HEK293 (cell line): ENCODE results near the gene TCEAL4.

Experiments
- CTCF ChIA-PET: fragments of 350-600 bp; formaldehyde crosslinking; extraction: SDS; loops from one replicate; lab custom pipeline; 2021; ENCODE audit warnings: antibody characterized with exemption; lab: Yijun Ruan, JAX
- POLR2A ChIA-PET: fragments of 300-600 bp; formaldehyde crosslinking; extraction: SDS; loops from one replicate; lab custom pipeline; 2020; ENCODE audit warnings: antibody characterized with exemption, inconsistent platforms; lab: Yijun Ruan, JAX
- H3K27ac ChIP-seq: fragments of 200-500 bp; sonication (Bioruptor generic); 2 replicates; pipeline ENCODE4 v1.5.1; 2014; ENCODE audit warnings: low read depth, low read length, control low read depth, inconsistent platforms; ENCODE audit errors: extremely low read depth
- H3K36me3 ChIP-seq, 2 experiments: fragments of 200-500 bp in 1 of 2; sonication (Bioruptor generic) in 1 of 2; 1 replicate in 1 of 2; 2 replicates in 1 of 2; pipeline ENCODE4 v1.5.1; 2014 to 2017; ENCODE audit warnings: inconsistent platforms in 2 of 2, low read length in 2 of 2; ENCODE audit not compliant: control insufficient read depth in 2 of 2, insufficient read depth in 1 of 2
- H3K4me1 ChIP-seq: fragments of 200-500 bp; sonication (Bioruptor generic); 2 replicates; pipeline ENCODE4 v1.5.1; 2014; ENCODE audit warnings: mild to moderate bottlenecking, low read length, inconsistent platforms; ENCODE audit not compliant: control insufficient read depth, insufficient read depth
- H3K4me3 ChIP-seq: 2 replicates; pipeline ENCODE4 v1.5.1; 2011; ENCODE audit warnings: low read depth, mild to moderate bottlenecking, control low read depth, low read length, moderate library complexity
- H3K9me3 ChIP-seq: fragments of 200-500 bp; sonication (Bioruptor generic); 2 replicates; pipeline ENCODE4 v1.5.1; 2014; ENCODE audit warnings: low read depth, low read length, inconsistent platforms; ENCODE audit not compliant: control insufficient read depth, insufficient read depth
- EGR2 ChIP-seq: fragments of 450-650 bp; formaldehyde crosslinking; IDR thresholded peaks from 2 replicates; pipeline ENCODE4 v1.5.1; 2016; ENCODE audit warnings: low read depth, missing biosample characterization, missing genetic modification characterization
- HOXA7 ChIP-seq: sonication (generic); formaldehyde crosslinking; IDR thresholded peaks from 2 replicates; pipeline ENCODE4 v1.8.1; 2022; ENCODE audit warnings: missing genetic modification reagents, borderline replicate concordance
- KLF16 ChIP-seq: fragments of 450-650 bp; formaldehyde crosslinking; IDR thresholded peaks from 2 replicates; pipeline ENCODE4 v1.5.1; 2017; ENCODE audit warnings: missing biosample characterization, missing genetic modification characterization
- KLF17 ChIP-seq: fragments of 450-650 bp; formaldehyde crosslinking; IDR thresholded peaks from 2 replicates; pipeline ENCODE4 v1.5.1; 2016; ENCODE audit warnings: missing biosample characterization, missing genetic modification characterization
- PRDM6 ChIP-seq: fragments of 450-650 bp; formaldehyde crosslinking; IDR thresholded peaks from 2 replicates; pipeline ENCODE4 v1.5.1; 2017; ENCODE audit warnings: missing biosample characterization, missing genetic modification characterization
- SCRT1 ChIP-seq: fragments of 450-650 bp; formaldehyde crosslinking; IDR thresholded peaks from 2 replicates; pipeline ENCODE4 v1.5.1; 2016; ENCODE audit warnings: missing biosample characterization, missing genetic modification characterization, borderline replicate concordance
- YY1 ChIP-seq: fragments of 450-650 bp; formaldehyde crosslinking; IDR thresholded peaks from 2 replicates; pipeline ENCODE4 v1.5.1; 2018; ENCODE audit warnings: missing biosample characterization, missing genetic modification characterization
- ZBTB48 ChIP-seq: fragments of 450-650 bp; formaldehyde crosslinking; IDR thresholded peaks from 2 replicates; pipeline ENCODE4 v1.5.1; 2016; ENCODE audit warnings: missing biosample characterization, missing genetic modification characterization
- ZBTB49 ChIP-seq: fragments of 450-650 bp; formaldehyde crosslinking; IDR thresholded peaks from 2 replicates; pipeline ENCODE4 v1.5.1; 2016; ENCODE audit warnings: missing biosample characterization, missing genetic modification characterization, low read depth
- ZNF16 ChIP-seq: fragments of 450-650 bp; formaldehyde crosslinking; IDR thresholded peaks from 2 replicates; pipeline ENCODE4 v1.5.1; 2016; ENCODE audit warnings: low read depth, missing biosample characterization, missing genetic modification characterization
- ZNF184 ChIP-seq: fragments of 450-650 bp; IDR thresholded peaks from 2 replicates; pipeline ENCODE4 v1.5.1; 2018; ENCODE audit warnings: missing biosample characterization, mild to moderate bottlenecking, missing genetic modification characterization
- ZNF24 ChIP-seq: fragments of 450-650 bp; formaldehyde crosslinking; IDR thresholded peaks from 2 replicates; pipeline ENCODE4 v1.5.1; 2016; ENCODE audit warnings: missing biosample characterization, missing genetic modification characterization
- ZNF26 ChIP-seq: fragments of 450-650 bp; formaldehyde crosslinking; IDR thresholded peaks from 2 replicates; pipeline ENCODE4 v1.5.1; 2016; ENCODE audit warnings: missing biosample characterization, missing genetic modification characterization
- ZNF335 ChIP-seq: fragments of 450-650 bp; formaldehyde crosslinking; conservative IDR thresholded peaks from 2 replicates; pipeline ENCODE4 v1.5.1; 2016; ENCODE audit warnings: missing biosample characterization, missing genetic modification characterization
- ZNF354C ChIP-seq: fragments of 450-650 bp; formaldehyde crosslinking; IDR thresholded peaks from 2 replicates; pipeline ENCODE4 v1.5.1; 2016; ENCODE audit warnings: missing biosample characterization, missing genetic modification characterization, low read depth, borderline replicate concordance
- ZNF707 ChIP-seq: fragments of 450-650 bp; formaldehyde crosslinking; IDR thresholded peaks from 2 replicates; pipeline ENCODE4 v1.5.1; 2016; ENCODE audit warnings: missing biosample characterization, missing genetic modification characterization
- ZNF76 ChIP-seq: fragments of 450-650 bp; formaldehyde crosslinking; IDR thresholded peaks from 2 replicates; pipeline ENCODE4; 2016; ENCODE audit warnings: low read depth, missing biosample characterization, missing genetic modification characterization, borderline replicate concordance
- ZSCAN30 ChIP-seq: fragments of 450-650 bp; IDR thresholded peaks from 2 replicates; pipeline ENCODE4 v1.5.1; 2018; ENCODE audit warnings: missing biosample characterization, mild to moderate bottlenecking, missing genetic modification characterization, moderate library complexity

The TCEAL4 gene

GRCh38 chrX:103608306-103608963 is 23.1 kb downstream of the TCEAL4 start:
- TF ChIP-seq YY1 (tag by site-specific recombination) (0 out of 2 replicates have a peak, but pooled peaks have one; percentile 28), SCRT1 (tag by site-specific recombination) (no peak), ZBTB48 (tag by site-specific recombination) (no peak)
- H3K27ac ChIP-seq = no peak overlapping the region; the same call in 1 of the 2 replicates
- no peaks in the 10 kb centered on the region for H3K4me1 ChIP-seq
- no peaks in the 10 kb centered on the region for H3K9me3 ChIP-seq
- peak overlapping the region; percentile 62 for H3K4me3 ChIP-seq
- peaks cover 0 to 16% of the 10 kb centered on the region in 2 experiments; a peak in 1 of 3 replicates for H3K36me3 ChIP-seq
- POLR2A ChIA-PET = no interaction called here
- CTCF ChIA-PET = interaction anchor here (0.6 kb wide), 1 partner anchor 22 kb away, joined by 3 read pairs; no protein-coding TSS in a partner anchor

- H3K36me3 ChIP-seq = peaks cover 0 to 7% of the 10 kb centered on the region in 2 experiments; a peak in 1 of 3 replicates
- H3K4me1 ChIP-seq = no peaks in the 10 kb centered on the region
- no peaks in the 10 kb centered on the region for H3K9me3 ChIP-seq
- no peak overlapping the region for H3K4me3 ChIP-seq
- H3K27ac ChIP-seq = no peak overlapping the region
- CTCF ChIA-PET = interaction anchor here (0.6 to 0.9 kb wide), 3 partner anchors 20 to 660 kb away, joined by 3 to 5 read pairs (median 4); partner anchors contain the start of gene TMEM31
- TF ChIP-seq PRDM6 (tag by site-specific recombination) (no peak), ZNF184 (tag by site-specific recombination) (no peak), ZNF707 (tag by site-specific recombination) (no peak), ZNF26 (tag by site-specific recombination) (no peak), KLF17 (tag by site-specific recombination) (no peak), ZSCAN30 (no peak), ZNF354C (tag by site-specific recombination) (no peak), ZNF24 (tag by site-specific recombination) (no peak), ZNF335 (tag by site-specific recombination) (no peak), HOXA7 (CRISPR knock-in tag) (no peak), KLF16 (tag by site-specific recombination) (no peak), ZBTB49 (tag by site-specific recombination) (no peak), ZNF16 (no peak), EGR2 (tag by site-specific recombination) (no peak), ZNF76 (tag by site-specific recombination) (no peak)
- POLR2A ChIA-PET = interaction anchor here (1.7 kb wide), 1 partner anchor 20 kb away, joined by 7 read pairs; the partner anchor contains the start of gene TCEAL1
Observed at GRCh38 chrX:103610282-103610681, 25.0 kb downstream of the TCEAL4 start.
